Vagina (tissue), 2 donors: ENCODE results near the gene ZNF423.

Source experiments
- CTCF ChIP-seq, 3 experiments: fragments of 450-650 bp in 2 of 3; fragments of 200-600 bp in 1 of 3; sonication (generic) in 1 of 3; IDR thresholded peaks; one replicate each; pipeline ENCODE4 v1.5.1; 2017 to 2019; ENCODE audit warnings: antibody characterized with exemption in 3 of 3, mild to moderate bottlenecking in 2 of 3, moderate library complexity in 2 of 3
- POLR2A ChIP-seq, 2 donors: fragments of 450-650 bp; IDR thresholded peaks; one replicate each; pipeline ENCODE4 v1.6.1; 2017; ENCODE audit warnings: antibody characterized with exemption in 2 of 2, mild to moderate bottlenecking in 2 of 2, moderate library complexity in 2 of 2

DNA sequence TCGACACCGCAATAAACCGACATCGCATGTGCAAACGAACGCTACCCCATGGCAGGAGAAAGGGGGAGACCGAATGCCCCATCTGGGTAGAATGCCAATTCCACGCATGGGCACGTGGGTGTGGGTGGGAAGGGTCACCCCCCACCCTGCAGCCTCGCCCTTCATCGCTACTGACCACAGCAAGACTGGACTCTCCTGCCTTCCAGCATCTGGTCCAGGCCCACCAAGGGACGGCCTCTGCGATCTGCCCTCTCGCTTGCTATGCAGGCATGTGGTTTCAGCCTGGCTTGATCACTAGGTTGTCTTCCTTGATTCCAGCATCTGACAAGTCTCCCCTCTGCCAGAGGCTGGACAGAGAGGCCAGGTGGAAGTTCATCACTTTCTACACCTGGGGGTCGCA lies 323.0 kb downstream of the ZNF423 start:
- no peak for TF ChIP-seq CTCF (IDR thresholded peaks at IDR 0.05)
- TF ChIP-seq POLR2A (IDR thresholded peaks at IDR 0.05), result no peak
